Endothelial cell (in vitro differentiated cells): Measurements from ENCODE around the gene MS4A18. TPM values are rescaled to one million over a fixed set of nuclear protein-coding genes. Genes with fewer than 3 reads are reported as not detected.

Experiments
- DNase-seq: peaks from one replicate; pipeline ENCODE4 v3.0.0; 2021; ENCODE audit warnings: low spot score
- H3K27ac Mint-ChIP-seq: one replicate; pipeline ENCODE4 v1.8.0; 2021; ENCODE audit warnings: mixed read lengths, inconsistent platforms; ENCODE audit not compliant: unreplicated experiment
- H3K27me3 Mint-ChIP-seq: one replicate; pipeline ENCODE4 v1.8.0; 2021; ENCODE audit warnings: mild to moderate bottlenecking, moderate library complexity, mixed read lengths, inconsistent platforms; ENCODE audit not compliant: unreplicated experiment
- H3K36me3 Mint-ChIP-seq: one replicate; pipeline ENCODE4 v1.8.0; 2021; ENCODE audit warnings: mild to moderate bottlenecking, low read depth, mixed read lengths, inconsistent platforms; ENCODE audit not compliant: unreplicated experiment
- H3K4me1 Mint-ChIP-seq: one replicate; pipeline ENCODE4 v1.8.0; 2021; ENCODE audit warnings: mild to moderate bottlenecking, mixed read lengths, inconsistent platforms; ENCODE audit not compliant: unreplicated experiment
- H3K4me3 Mint-ChIP-seq: one replicate; pipeline ENCODE4 v1.8.0; 2021; ENCODE audit warnings: mild to moderate bottlenecking, mixed read lengths, inconsistent platforms; ENCODE audit not compliant: unreplicated experiment
- H3K9me3 Mint-ChIP-seq: one replicate; pipeline ENCODE4 v1.8.0; 2021; ENCODE audit warnings: mixed read lengths, inconsistent platforms; ENCODE audit not compliant: unreplicated experiment
- total RNA-seq: library from RNA; stranded (reverse); fragmentation: NEBNext Ultra II Directional; extraction: Animal tissue kit (Norgen Biotek cat#: 25700); gene quantifications from one replicate; pipeline ENCODE4 v1.2.1, GENCODE V29; 2021; ENCODE audit not compliant: unreplicated experiment
- TF ChIP-seq, protein P1 (sequence below): fragments of 200-600 bp; sonication (generic); IDR thresholded peaks from one replicate; pipeline ENCODE4 v1.5.0; 2021; ENCODE audit warnings: antibody characterized with exemption; ENCODE audit not compliant: unreplicated experiment

Gene MS4A18
- total RNA-seq, 1 donor from 2014 or later, result not detected

DNA sequence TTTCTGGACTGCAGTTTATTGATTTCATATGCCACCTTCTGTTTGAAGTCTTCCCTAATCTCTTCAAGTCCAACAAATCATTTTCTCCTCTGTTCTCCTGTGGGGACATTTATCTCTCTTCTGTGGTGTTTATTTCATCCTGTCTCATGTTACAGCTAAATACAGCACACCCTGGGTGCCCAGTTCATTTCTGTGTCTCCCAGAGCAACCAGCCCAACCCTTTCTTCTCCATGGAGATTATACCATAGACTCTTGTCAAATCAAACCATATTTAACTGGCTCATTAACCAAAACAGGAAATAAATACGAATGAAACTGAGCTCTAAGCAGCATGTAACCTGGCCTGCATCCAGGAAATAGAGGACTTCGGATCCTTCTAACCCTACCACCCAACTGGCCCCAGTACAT is 25.2 kb upstream of the MS4A18 start, which contains the start of gene MS4A8:
MS4A8 (plus strand) TSS at position 329 of the 408 bp plus-strand sequence. CDS start 1,249 bp downstream, outside the sequence.
- DNase-seq, result no peak
- Mint-ChIP-seq H3K27me3 (peaks cover 1% of the 10 kb centered on the region), H3K4me3 (no peak within 1 kb of the TSS)

DNA sequence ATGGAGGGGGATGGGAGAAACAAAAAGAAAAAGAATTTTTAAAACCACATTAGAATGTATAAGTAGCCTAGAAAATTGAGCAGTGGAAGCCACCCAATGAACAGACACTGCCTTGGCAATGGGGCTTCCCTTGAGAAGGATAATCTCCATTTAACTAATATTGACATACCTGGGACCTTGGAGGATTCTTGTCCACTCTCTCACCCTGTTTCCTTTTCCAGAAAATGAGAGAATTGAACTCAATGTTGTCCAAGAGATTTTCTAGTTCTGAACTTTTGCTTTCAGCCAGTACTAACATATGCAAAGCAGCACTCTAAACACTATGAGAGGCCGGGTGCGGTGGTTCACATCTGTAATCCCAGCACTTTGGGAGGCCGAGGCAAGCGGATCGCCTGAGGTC is 24.6 kb upstream of the MS4A18 start:
- Mint-ChIP-seq H3K27ac (no peak overlapping the region), H3K36me3 (no peaks in the 10 kb centered on the region), H3K4me3 (no peak overlapping the region), H3K27me3 (peaks cover 1% of the 10 kb centered on the region), H3K9me3 (no peaks in the 10 kb centered on the region), H3K4me1 (peaks cover 3% of the 10 kb centered on the region)
- TF ChIP-seq, protein P1, sequence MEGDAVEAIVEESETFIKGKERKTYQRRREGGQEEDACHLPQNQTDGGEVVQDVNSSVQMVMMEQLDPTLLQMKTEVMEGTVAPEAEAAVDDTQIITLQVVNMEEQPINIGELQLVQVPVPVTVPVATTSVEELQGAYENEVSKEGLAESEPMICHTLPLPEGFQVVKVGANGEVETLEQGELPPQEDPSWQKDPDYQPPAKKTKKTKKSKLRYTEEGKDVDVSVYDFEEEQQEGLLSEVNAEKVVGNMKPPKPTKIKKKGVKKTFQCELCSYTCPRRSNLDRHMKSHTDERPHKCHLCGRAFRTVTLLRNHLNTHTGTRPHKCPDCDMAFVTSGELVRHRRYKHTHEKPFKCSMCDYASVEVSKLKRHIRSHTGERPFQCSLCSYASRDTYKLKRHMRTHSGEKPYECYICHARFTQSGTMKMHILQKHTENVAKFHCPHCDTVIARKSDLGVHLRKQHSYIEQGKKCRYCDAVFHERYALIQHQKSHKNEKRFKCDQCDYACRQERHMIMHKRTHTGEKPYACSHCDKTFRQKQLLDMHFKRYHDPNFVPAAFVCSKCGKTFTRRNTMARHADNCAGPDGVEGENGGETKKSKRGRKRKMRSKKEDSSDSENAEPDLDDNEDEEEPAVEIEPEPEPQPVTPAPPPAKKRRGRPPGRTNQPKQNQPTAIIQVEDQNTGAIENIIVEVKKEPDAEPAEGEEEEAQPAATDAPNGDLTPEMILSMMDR, result no peak
- no peak for DNase-seq

More for the DNA sequence above, 25.2 kb upstream of the MS4A18 start, which contains the start of gene MS4A8:
- no peaks in the 10 kb centered on the region for H3K36me3 Mint-ChIP-seq
- H3K4me1 Mint-ChIP-seq, result peaks cover 3% of the 10 kb centered on the region
- TF ChIP-seq, protein P1, result no peak
- no peak within 1 kb of the TSS for H3K27ac Mint-ChIP-seq
- H3K9me3 Mint-ChIP-seq, result no peaks in the 10 kb centered on the region

DNA sequence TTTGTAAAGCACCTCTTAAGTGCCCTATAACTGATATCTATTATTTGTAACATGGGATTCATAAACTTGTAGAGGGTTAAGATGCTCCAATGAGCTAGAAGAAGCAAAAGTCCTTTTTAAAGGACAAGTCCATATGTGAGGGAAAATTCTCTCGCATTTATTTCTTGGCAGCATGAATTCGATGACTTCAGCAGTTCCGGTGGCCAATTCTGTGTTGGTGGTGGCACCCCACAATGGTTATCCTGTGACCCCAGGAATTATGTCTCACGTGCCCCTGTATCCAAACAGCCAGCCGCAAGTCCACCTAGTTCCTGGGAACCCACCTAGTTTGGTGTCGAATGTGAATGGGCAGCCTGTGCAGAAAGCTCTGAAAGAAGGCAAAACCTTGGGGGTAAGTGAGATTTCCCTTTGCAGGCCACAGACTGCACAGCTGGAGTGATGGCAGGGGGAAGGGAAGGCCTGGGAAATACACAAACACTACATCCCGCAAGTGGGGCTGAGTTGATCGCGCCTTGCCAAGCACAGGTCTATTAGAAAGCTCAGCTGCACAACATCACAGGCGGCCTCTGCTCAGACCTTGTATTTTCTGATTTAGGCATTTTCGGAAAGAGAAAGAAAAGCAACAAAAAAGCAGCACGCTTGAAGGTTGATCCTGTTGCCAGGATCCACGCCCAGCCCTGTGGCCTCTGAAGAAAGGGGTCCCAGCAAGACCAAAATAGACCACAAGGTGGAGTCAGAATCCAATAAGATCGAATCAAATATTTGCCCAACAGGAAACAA is 23.6 kb upstream of the MS4A18 start:
- Mint-ChIP-seq H3K4me3 (no peak overlapping the region), H3K27me3 (peaks cover 4% of the 10 kb centered on the region), H3K9me3 (no peaks in the 10 kb centered on the region), H3K36me3 (no peaks in the 10 kb centered on the region), H3K4me1 (peaks cover 3% of the 10 kb centered on the region), H3K27ac (no peak overlapping the region)
- peak; percentile 63 for DNase-seq
- TF ChIP-seq, protein P1, result peak; percentile 76

DNA sequence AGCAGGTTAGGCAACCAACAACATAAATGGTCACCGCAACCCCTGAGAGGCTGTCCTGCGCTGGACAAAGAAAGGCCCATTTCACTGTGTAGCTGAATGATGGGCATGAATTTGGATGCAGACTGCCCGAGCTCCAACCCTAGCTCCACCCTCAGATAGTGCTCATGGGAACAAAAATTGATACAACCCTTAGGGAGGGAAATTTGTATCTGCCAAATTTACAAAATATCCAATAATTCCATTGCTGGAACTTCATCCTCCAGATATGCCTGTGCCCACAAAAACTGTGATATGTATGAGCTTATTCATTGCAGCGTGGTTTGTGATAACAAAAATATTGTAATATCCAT is 23.1 kb upstream of the MS4A18 start:
- H3K36me3 Mint-ChIP-seq, result no peaks in the 10 kb centered on the region
- no peak overlapping the region for H3K4me3 Mint-ChIP-seq
- TF ChIP-seq, protein P1, result peak; percentile 49
- no peak for DNase-seq
- H3K27me3 Mint-ChIP-seq, result peaks cover 4% of the 10 kb centered on the region
- H3K4me1 Mint-ChIP-seq, result peaks cover 3% of the 10 kb centered on the region
- no peaks in the 10 kb centered on the region for H3K9me3 Mint-ChIP-seq
- H3K27ac Mint-ChIP-seq, result no peak overlapping the region

DNA sequence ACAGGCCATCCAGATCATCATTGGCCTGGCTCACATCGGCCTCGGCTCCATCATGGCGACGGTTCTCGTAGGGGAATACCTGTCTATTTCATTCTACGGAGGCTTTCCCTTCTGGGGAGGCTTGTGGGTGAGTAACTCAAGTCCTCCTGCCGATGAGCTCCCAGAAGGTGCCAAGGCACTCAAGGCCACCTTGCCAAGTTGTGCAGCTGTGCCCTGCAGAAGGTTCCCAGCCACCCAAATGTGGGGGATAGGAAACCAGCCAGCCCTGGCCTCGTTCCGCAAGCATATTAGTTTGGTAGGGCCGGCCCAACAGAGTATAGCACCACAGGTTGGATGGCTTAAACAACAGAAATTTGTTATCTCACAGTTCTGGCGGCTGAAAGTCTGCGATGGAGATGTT is 21.1 kb upstream of the MS4A18 start:
- Mint-ChIP-seq H3K4me1 (peaks cover 3% of the 10 kb centered on the region), H3K9me3 (no peaks in the 10 kb centered on the region), H3K27me3 (peaks cover 4% of the 10 kb centered on the region), H3K36me3 (no peaks in the 10 kb centered on the region), H3K4me3 (no peak overlapping the region), H3K27ac (no peak overlapping the region)
- TF ChIP-seq, protein P1, result no peak
- no peak for DNase-seq
